Ramos (cell line): ENCODE results near the gene SZRD1.

Source experiments
- in situ Hi-C: fragments of 300-500 bp; cut with MboI; formaldehyde crosslinking; loops from one replicate; pipeline ENCODE4 v1.14.3; 2022; ENCODE audit warnings: low sequenced_read_pairs; ENCODE audit not compliant: unreplicated experiment

Gene SZRD1

DNA sequence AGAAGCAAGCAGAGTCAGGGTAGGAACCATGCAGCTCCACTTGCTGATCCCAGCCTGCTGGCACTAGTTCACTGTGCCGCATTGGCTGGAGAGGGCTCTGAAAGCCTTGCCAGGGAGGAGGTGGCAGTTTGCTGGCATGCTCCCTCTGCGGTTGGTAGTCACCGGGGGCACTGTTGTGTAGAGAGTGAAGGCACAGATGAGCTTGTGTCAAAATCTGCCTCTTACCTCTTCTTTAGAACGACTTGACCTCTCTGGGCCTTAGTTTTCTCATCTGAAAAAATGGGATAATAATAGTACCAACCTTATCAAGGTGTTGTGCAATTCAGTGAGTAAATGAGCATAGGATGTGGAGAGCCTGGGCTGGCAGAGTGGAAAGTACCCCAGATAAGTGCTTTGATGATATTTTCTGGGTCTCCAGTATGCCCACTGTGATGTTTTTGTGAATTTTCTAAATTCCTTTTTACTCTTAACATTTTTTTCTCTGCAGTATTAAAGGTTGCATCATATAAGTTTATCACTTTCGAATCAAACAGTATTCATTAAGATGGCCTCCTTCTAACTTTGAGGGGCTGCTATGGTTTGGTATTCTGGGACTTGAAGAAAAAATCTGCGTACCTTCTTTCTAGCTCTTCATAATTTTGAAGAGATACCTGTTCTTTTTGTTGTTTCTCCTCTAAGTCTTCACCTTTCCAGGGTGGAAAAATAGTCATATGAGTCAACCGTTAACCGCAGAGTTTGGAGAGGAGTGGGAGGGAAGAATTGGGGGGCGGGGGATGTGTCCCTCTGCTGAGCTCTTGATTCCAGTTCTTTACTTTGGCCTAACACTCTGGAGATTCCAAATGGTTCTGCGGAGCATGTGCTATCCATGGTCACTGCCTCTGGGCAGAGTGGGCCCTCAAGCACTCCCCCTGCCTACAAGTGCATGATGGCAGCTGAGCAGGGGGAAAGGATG is 26.8 kb downstream of the SZRD1 start:
- in situ Hi-C loops = no loop called here

- in situ Hi-C loops = no loop called here
These were observed 27.9 kb downstream of the SZRD1 start for GRCh38 chr1:16394977-16395376.

DNA sequence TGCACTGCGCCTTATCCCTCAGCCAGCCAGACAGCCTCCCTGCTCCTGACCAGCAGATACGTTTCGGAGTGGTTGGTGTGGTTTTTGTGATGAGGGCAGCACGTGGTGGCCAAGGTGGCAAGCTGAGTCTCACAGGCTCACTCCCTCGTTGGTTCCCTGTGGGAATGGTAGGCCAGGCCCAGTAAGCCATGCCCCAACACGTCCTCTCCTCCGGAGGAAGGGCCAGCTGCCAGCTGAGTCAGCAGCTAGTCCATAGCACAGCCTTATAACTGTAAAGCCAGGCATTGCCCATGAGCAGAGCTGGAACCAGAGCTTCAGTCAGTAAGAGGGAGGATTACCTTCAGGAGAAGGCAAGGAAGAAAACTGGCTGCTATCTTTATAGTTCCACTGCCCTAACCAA is 29.5 kb downstream of the SZRD1 start:
- in situ Hi-C loops = no loop called here

GRCh38 chr1:16397120-16397519 is 30.1 kb downstream of the SZRD1 start:
- in situ Hi-C loops = no loop called here

GRCh38 chr1:16398371-16398953 is 31.4 kb downstream of the SZRD1 start:
- in situ Hi-C loops = no loop called here

GRCh38 chr1:16402742-16403141 is 35.7 kb downstream of the SZRD1 start:
- in situ Hi-C loops = no loop called here

- in situ Hi-C loops = no loop called here
These were observed 38.4 kb downstream of the SZRD1 start for GRCh38 chr1:16405441-16405840.

- in situ Hi-C loops = no loop called here
These were observed 39.8 kb downstream of the SZRD1 start for GRCh38 chr1:16406868-16407267.

DNA sequence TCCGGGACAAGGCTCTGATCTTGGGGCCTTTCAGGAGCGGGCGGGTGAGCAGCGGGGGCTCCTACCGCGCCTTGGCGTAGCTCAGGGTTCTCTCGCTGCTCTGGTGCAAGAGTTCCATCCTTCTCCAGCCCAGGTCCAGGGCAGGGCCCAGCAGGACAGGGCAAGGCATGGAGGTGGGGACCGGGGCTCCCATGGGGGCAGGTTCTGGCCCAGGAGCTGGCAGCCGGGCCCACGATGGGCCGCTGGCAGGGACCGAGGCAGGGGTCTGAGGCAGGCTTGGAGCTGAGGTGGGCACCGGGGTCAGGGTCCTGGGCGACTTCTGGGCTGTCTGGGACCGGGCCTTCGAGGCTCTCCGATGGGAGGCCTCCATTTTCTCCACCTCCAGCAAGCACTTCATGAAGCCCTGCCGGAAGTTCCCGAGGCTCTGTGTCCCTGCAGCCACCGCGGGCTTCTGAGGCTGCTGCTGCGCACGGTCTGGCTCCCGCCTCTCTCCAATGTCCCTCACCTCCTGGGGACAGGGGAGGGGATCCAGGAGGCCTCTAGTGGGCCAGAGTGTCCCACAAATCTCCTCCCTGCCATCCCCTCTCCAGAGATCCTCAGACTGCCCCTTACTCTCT is 42.6 kb downstream of the SZRD1 start:
- in situ Hi-C loops = no loop called here

- in situ Hi-C loops = no loop called here
These were observed 43.8 kb downstream of the SZRD1 start for GRCh38 chr1:16410803-16411202.

- in situ Hi-C loops = no loop called here
These were observed 46.1 kb downstream of the SZRD1 start for GRCh38 chr1:16413191-16413590.

- in situ Hi-C loops = no loop called here
These were observed 51.9 kb downstream of the SZRD1 start for GRCh38 chr1:16418823-16419425.

GRCh38 chr1:16420424-16421118 is 53.5 kb downstream of the SZRD1 start:
- in situ Hi-C loops = no loop called here

GRCh38 chr1:16421201-16421600 is 54.2 kb downstream of the SZRD1 start:
- in situ Hi-C loops = no loop called here

DNA sequence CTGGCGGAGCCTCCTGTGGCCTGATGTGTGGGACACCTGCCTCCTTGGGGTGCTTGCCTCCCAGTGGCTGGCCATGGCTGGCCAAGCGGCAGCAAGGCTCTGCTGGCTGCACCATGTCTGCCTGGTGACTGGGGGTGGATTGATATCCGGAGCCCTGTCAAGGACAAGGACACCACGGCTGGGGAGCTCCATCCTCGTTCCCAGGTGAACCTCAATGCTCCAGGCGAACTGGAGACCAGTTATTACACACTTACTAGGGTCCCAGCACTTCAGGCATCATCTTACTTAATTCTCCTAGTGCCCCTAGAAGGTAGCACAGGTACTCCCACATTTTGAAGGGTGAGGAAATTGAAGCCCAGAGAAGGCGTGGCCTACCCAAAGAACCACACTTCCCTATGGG is 55.0 kb downstream of the SZRD1 start:
- in situ Hi-C loops = no loop called here

GRCh38 chr1:16425125-16426025 is 58.3 kb downstream of the SZRD1 start:
- in situ Hi-C loops = no loop called here

- in situ Hi-C loops = no loop called here
These were observed 63.6 kb downstream of the SZRD1 start for GRCh38 chr1:16430606-16431005.

DNA sequence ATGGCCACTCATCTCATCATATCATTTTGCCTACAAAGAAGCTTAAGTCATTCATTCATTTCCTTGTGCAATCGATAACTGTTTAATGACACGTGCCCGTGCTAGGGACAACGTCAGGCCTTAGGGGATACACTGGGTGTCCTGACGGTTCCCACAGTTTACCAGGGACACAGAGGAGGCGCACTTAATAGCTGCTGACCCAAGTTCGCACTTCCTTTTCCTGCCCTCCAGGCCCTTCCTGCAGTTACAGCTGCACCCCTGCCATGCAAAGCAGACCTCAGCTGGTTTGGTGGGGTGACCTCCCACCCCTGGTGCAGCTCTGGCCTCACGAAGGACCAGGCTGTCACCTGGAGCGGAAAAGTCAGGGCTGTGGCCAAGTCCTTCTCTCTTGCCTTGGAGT is 66.0 kb downstream of the SZRD1 start:
- in situ Hi-C loops = no loop called here

GRCh38 chr1:16434007-16434406 is 67.0 kb downstream of the SZRD1 start:
- in situ Hi-C loops = no loop called here
